GM19238 (cell line): ENCODE measurements around the gene THEMIS.
"Not testable (repeated sequence)": the region's sequence is repeated elsewhere in the genome, so short reads cannot be mapped to it uniquely, and the experiment has no call there.

Experiments
- DNase-seq: peaks from one replicate; pipeline ENCODE4 v3.0.0; 2011; ENCODE audit warnings: low spot score; ENCODE audit not compliant: insufficient read length

The THEMIS gene

DNA sequence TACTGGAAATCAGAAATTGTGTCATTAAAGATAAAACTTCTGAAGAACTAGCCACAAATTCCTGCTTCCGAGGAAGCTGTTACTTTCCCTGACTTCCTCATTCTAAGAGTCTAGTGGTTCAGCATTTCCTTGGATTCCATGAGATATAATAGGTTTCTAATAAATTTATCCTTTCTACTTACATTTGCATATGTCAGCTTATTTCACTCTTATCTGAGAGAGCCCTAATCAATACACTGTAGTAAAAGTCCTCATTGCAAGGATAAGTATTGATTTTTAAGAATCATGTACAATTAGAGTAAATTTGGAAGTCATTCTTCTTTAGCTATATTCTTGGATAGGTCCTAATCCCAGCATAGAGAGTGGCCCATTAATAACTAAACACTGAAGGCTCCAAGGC, 16.9 kb upstream of the THEMIS start:
- no peak for DNase-seq

DNA sequence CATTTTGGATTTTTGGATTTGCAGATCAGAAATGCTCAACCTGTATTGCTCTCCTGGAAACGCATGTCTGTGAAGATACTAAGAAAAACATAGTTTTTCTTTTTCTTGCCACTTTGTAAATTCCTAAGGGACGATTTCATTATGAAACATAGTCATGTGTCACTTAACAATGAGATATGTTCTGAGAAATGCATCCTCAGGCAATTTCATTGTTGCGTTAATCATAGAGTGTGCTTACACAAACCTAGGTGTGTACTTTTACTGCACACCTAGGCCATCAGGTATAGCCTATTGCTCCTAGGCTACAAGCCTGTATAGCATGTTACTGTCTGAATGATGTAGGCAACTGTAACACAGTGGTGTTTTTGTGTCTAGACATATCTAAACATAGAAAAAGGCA, 13.4 kb upstream of the THEMIS start:
- no peak for DNase-seq

DNA sequence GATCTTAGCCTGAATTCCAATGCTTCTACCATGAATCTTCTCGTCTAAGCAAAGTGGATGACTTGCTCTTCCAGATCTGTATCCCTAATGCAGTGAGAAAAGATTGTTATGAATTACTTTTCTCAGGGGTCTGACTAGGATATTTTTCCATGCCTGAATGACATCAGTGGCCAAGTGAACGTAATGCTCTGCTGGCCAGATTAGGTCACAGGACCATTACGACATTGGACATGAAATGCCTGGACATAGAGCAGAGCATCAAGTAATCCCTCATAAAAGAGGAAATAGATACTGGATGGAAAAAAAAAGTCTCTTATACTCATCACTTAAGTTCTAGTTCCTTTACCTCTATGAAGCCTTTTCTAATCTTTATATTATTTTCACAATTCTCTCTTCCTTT, 12.1 kb upstream of the THEMIS start:
- DNase-seq: no peak

DNA sequence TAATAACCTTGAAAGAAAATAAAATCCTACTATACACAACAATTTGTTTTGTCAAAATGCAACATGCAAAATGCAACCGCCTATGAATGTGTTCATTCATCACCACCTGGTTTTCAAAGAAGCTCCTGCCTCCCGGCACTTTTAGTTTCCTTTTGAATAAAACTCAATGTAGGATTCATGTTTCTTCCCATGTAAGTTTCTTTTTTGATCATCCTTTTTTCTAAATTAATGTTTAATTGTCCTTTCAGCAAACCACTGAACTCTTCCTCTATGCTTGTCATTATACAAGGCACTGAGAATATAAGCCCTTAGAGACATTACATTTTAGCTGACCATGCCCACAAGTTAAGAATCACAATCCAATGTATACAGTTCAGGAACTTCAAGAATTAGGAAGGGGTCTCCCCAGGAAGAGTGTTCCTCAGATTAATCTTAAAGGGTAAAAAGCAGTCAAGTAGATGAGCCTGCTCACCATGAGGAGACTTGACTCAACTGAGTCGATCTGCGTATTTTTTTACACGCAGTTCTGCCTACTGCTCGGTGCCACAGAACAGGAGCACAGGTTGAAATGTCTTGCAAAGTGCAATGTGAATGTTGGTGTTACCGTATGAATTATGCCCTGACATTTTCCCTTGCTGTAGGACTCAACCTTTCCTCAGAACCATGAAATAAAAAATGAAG, 7.2 kb upstream of the THEMIS start:
- DNase-seq: peak; percentile 9

DNA sequence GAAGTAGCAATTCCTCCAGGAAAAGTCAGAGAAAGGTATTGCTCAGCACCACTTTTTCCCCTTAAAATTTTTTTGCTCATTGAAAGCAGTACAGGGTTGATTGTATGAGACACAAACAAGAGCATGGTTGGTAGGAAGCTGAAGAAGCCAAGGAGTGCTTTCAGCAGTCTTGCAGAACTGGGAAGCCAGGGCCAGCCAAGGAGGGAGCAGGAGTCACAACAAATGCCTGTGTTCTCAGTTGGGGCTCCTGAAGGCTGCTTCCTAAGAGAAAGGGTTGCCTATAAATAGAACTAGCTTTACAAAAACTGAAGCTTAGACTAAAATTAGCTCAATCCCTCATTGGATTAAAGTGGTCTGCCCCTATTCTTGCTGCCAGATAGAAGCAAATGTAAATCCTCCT, 3.3 kb upstream of the THEMIS start:
- no peak for DNase-seq

DNA sequence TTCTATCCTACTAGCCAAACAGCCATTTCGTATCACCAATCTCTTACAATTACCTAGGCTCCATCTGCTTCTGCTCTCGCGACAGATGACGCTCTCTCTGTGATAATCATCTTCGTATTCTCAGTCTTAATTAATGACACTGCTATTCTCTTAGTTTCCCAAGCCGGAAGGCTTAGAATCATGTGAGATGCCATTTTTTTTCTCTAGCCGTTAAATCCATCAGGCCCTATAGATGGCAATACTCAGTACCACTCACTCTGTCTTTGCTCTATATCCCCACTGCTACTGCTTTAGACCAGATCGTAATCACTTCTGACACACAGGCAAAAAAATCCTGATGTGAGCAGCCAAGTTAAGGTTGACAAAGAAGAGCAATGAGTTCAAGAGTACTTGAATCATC, 2.1 kb upstream of the THEMIS start:
- DNase-seq: no peak

DNA sequence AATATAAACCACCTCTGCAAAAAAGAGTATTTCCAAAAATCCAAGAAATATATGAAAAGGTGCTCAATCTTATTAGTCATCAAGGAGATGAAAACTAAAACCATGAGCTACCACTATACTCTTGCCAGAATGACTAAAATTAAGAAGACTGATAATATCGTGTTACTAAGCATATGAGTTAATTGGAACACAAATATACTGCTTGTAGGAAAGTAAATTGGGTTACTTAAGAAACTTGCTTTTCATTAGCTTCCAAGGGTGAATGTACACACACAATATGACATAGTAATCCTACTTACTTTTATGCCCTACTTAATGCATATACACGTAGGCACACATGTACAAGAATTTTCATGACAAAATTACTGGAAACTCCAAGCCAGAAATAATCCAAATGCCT, 3.4 kb downstream of the THEMIS start:
- no peak for DNase-seq

DNA sequence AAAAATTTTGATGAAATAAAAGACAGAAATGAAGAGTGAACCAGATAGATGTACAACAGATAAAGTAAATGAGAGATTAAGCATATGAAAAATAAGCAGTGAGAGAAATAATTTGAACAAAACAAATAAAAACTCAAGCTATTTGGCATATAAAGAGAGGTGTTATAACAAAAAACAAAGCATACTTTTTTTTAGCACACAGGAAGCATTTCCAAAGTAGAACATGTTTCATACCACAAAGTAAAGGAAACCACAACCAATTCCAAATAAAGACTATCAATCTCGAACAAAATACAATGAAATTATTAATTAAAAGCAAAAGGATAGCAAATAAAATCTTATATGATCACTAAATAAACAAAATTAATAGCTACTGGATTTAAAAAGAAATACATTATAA, 6.8 kb downstream of the THEMIS start:
- DNase-seq: no peak

DNA sequence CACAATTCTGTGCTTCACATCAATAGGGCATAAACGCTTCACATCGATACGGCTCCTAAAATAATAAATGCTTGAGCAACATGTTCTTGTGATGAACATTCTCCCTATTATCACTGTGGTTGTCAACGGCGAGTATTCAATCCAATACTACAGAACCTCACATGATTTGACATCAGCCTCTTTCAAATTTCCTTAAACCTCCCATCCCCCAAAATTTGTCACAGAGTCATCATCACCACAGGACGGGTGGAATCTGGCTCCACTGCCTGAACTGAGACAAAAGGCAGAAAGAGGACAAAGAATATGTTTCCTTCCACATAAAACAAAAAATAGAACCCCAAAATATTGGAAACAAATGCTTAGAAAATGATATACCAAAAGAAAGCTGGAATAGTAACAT, 7.3 kb downstream of the THEMIS start:
- no peak for DNase-seq

DNA sequence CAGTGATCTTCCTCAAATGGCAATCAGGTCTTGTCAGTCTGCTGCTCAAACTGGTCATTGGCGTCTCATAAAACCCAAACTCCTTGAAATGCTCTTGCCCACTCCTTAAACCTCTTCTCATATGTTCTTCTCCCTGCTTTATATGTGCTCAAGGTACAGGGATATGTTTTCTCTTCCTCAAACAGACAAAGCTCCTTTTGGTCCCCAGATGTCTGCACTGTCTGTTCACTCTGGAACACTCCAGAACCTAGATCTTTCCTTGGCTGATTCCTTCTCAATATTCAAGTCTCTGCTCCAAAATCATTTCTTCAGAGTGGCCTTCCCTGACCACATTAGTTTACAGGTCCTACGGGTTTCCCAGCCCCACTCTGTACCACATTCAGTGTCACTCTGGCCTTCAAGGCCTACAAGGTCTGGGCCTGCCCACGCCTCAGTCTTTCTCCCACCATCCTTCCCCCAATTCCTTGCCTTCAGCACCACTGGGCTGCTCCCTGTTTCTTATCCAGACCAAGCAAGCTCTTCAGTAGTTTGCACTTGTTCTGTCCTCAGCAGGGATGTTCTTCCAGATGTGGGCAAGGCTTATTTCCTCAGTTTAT, 9.0 kb downstream of the THEMIS start:
- DNase-seq: no peak

DNA sequence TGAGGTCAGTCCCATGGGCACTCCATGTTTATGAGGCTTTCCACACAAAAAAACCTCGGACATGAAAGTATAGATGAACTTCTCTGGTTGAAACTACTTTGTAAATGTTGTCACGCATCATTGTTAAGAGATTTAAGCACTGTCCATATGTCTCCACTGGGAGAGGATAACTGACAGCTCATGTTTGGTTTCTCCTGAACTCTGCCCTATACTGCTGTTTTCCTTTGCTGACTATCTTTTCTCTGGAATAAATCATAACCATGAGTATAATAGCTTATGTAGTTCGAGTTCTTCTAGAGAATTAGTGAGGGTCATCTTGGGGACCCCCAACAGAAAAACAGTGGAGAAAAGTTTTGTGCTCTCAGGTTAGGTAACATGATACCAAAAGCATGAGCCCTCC, 14.3 kb downstream of the THEMIS start:
- no peak for DNase-seq

DNA sequence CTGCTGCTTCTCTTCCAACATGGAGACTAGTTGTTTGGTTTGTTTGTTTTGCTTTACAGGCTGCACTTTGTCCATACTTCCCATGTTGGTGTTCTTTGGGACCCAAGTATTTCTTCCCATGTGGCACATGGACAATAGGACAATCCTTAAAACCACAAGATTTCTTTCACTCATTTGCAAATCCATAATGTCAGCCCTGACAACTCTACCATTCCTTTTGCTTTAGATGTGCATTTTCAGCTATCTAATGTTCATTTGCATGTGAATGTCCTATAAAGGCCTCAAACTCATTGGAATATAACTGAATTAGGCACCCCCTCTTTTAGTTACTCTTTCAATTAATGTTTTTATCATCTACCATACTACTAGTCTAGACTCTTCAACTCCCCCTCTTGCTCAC, 16.7 kb downstream of the THEMIS start:
- DNase-seq: no peak

DNA sequence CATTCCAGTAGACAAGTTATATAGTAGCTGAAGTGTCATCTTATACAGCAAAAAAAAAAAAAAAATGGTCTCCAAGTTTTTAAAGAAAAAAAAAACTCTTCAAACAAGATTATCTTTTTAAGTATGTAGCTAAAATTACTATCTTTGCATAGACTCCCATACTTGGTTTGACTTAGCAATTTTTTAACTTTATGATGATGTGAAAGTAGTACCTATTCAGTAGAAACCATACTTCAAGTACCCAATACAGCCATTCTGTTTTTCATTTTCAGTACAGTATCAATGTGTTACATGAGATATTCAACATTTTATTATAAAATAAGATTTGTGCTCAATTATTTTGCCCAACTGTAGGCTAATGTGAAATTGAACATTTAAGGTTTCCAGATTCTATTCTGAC, 18.9 kb downstream of the THEMIS start:
- DNase-seq: not testable (repeated sequence)

DNA sequence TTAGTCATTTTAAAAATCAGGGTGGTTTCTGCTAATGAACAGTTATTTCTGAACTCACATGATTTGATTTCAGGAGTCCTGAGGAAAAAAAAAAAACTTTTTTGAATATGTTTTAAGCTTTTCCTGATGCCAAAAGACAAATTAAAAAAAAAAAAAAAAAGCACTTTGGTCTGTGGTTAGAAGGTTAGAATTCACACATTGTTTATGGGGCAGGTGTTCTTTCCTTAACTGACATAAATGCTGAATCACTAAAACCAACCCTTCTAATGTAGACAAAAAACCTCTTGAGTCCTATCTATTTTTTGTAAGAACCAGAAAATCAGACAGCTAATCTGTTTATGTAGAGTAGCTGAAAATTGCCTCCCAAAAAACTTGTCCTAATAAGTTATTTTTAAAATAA, 20.4 kb downstream of the THEMIS start:
- DNase-seq: no peak

DNA sequence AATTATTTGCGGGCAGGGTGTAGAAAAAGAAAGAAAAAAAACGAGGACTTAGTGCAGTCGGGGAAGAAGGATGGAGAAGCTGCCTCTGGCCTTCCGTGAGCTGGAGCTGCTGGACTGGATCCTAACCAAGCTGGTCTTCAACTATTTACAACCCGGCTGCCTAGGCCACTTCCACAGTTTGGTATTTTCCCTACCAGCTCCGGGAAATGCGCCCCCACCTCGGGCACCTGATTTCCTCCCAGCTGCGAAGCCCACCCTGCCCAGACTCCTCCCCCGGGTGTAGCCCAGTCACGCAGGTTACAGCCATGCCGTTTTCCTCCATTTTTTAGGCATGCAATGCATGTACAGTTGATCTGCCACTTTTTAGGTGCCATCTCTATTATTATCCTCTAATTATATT, 21.2 kb downstream of the THEMIS start:
- DNase-seq: no peak

DNA sequence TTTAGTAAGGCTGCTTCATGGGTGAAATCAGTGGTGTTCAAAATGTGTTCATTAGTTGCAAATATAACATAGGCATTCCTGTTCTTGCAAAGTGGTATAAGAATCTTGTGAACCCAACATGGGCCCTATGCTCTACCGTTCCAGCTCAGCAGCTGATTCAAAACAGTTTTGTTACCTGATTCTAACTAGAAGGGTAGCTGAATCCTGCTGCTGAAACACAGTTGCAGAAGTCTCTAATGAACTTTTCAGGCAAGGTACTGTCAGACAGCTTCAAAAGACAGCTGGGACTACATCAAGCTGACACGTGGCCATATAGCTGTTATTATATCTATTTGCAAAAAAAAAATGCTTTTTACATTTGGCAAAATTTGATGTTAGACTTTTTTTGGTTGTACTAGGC, 22.7 kb downstream of the THEMIS start:
- no peak for DNase-seq

DNA sequence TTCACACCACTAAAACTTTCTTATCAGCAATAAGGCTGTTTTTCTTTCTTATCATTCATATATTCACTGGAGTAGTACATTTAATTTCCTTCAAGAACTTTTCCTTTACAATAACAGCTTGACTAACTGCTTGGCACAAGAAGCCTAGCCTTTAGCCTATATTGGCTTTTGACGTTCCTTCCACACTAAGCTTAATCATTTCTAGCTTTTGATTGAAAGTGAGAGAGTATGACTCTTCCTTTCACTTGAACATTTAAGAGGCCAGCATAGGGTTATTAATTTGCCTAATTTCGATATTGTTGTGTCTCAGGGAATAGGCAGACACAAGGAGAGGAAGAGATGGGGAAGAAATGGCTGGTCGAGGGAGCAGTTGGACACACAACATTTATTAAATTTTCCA, 23.6 kb downstream of the THEMIS start:
- no peak for DNase-seq

DNA sequence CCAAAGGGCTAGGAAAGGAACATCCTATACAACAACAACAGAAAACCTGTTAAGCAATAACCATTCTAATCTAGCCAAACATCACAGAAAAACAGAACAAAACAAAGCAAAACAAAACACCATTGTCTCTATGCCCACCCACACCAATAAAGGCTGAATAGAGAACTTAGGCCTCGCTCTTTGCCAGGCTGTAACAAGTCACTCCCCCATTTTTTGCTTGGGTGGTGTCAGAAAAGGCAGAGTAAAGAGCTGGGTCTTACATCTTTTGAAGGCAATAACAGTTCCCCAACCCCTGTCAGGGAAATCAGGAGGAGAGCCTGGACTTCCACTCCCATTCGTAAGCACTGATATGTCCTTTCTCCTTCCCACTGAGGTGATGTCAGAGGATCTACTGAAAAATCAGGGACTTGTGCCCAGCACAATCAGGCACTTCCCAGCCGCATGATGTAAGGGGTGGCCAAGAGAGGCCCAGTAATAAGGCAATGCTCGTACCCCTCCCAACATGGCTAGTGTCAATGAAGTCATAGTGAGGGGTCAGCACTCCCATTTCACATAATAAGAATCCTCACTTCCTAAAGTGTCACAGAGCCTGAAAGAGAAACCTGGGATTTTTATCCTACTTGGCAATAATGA, 31.0 kb downstream of the THEMIS start:
- no peak for DNase-seq

DNA sequence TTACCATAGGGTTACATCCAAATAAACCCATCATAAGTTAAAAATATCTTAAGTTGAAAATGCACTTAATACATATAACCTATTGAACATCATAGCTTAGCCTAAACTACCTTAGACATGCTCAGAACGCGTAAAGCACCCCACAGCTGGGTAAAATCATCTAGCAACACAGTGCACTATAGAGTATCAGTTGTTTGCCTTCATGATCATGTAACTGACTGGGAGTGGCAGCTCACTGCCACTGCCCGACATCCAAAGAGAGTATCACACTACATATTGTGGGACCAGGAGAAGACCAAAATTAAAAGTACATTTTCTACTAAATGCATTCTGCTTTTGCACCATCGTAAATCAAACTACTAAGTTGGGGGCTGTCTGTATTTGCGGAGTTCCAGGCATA, 31.7 kb downstream of the THEMIS start:
- no peak for DNase-seq

DNA sequence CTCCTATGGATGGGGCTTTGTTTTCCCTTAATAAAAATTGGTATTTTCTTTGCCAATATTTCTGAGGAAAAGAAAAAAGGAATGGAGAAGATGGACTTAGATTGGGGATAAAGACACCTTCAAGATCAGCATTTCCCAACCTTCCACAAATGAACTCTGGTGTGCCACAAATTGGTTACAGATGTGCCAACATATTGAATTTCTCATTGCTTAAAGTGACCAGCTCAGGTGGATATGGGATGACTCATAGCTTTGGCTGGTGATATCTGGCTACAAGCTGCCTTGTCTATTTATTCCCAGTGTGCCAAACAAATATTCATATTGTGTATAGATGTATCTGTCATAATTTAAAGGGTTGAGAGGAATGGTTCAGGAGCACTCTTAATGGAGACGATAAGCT, 32.5 kb downstream of the THEMIS start:
- DNase-seq: no peak

DNA sequence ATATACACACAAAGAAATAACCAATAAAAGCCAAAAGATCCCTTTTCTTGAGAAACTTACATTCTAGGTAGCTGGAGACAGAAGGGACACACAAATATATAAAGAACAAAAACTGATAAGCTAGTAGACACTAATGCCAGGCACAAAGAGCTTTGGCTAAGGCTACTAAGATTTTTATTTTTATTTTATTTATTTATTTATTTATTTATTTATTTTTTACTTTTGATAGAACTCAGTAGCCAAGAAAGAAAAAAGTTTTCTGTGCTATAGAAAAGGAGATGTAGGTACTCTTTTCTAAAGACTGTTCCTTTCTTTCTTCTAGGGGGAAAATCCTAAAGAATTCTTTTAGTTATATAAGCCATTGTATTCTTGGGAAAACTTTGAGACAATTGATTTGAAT, 34.1 kb downstream of the THEMIS start:
- DNase-seq: no peak

DNA sequence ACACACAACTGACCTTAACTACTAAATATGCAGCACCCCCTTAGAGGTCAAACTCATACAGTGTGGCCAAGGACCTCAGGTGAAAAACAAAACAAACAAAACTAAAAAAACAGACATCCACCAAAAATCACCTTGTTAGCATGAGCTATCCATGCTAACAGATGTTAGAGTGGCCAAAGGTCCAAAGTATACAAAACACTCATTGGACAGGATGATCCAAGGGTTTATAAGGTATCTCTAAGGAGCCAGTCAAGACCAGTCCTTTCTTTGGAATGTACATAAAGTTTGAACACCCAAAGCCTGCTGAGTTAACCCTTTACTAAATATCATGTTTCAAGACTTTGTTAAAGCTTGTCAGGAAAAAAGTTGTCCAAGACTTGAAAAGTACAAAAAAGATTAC, 35.8 kb downstream of the THEMIS start:
- no peak for DNase-seq

DNA sequence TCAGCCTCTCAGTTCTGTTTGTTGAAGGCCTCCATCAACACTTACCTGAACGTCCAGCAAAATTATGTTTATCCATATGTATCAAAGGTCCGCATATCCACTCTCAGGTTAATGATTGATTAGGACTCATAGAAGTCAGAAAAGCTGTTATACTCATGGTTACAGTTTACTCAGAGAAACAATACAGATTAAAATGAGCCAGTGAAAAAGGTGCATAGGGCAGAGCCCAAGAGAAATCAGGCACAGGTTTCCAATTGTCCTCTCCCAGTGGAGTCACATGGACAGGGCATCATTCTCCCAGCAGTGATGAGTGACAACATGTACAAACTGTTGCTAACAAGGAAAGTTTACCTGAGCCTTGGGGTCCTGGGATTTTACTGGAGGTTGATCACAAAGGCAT, 36.2 kb downstream of the THEMIS start:
- DNase-seq: no peak
